K562 (cell line): Measurements from ENCODE around the gene MYRFL. TPM values are rescaled to one million over a fixed set of nuclear protein-coding genes. Genes with fewer than 3 reads are reported as not detected.

Experiments used
- ATAC-seq: fragments of 200-7000 bp; cut with Tn5 transposase; 3 replicates; pipeline ENCODE4 v1.9.1; 2020; ENCODE audit warnings: moderate library complexity
- BruUV-seq: library from RNA; stranded (reverse); fragments of 400-500 nt; replicated peaks from 2 replicates; lab custom pipeline; 2021; lab: Mats Ljungman, UMichigan
- CTCF ChIA-PET: fragments of 300-600 bp; formaldehyde crosslinking; extraction: SDS; loops from one replicate; lab custom pipeline; 2021; ENCODE audit warnings: low intra/inter-chr PET ratio; lab: Yijun Ruan, JAX
- POLR2A ChIA-PET: fragments of 300-600, 350-650 bp; sonication (Branson Sonifier 250); formaldehyde crosslinking; extraction: SDS; loops from one replicate; lab custom pipeline; 2021; ENCODE audit warnings: antibody characterized with exemption, inconsistent platforms; lab: Yijun Ruan, JAX
- DNase-seq, 4 experiments: peaks; one replicate each; pipeline versions ENCODE4 v3.0.0 to v3.0.0-alpha.2; 2011 to 2018; ENCODE audit warnings: low spot score in 3 of 4, mixed read lengths in 3 of 4; ENCODE audit errors: extremely low read depth in 1 of 4
- FAIRE-seq: peaks from 2 replicates; lab custom pipeline; 2011; peaks lifted over from hg19 to GRCh38; lab: Jason Lieb, UNC
- H2AFZ ChIP-seq: 2 replicates; pipeline ENCODE4 v1.6.0; 2011; ENCODE audit warnings: low read depth, low read length, control low read depth, inconsistent platforms
- H3K27ac ChIP-seq: fragments of 200-600 bp; 3 replicates; pipeline ENCODE4 v1.8.0; 2011; ENCODE audit warnings: low read depth, mild to moderate bottlenecking, control low read depth, inconsistent platforms, low read length, moderate library complexity, mixed read lengths; ENCODE audit errors: extremely low read depth
- H3K27me3 ChIP-seq, 2 experiments: fragments of 300-600 bp in 1 of 2; 2 replicates in 1 of 2; 3 replicates in 1 of 2; pipeline versions ENCODE4 v1.6.0 to v1.8.0; 2011; ENCODE audit warnings: inconsistent platforms in 2 of 2, low read length in 2 of 2, mild to moderate bottlenecking in 1 of 2, mixed read lengths in 1 of 2, moderate library complexity in 1 of 2; ENCODE audit not compliant: control insufficient read depth in 2 of 2, insufficient read depth in 2 of 2
- H3K36me3 ChIP-seq: fragments of 300-600 bp; 3 replicates; pipeline ENCODE4 v1.8.0; 2011; ENCODE audit warnings: mild to moderate bottlenecking, low read length, inconsistent platforms; ENCODE audit not compliant: control insufficient read depth, insufficient read depth
- H3K4me1 ChIP-seq, 2 experiments: fragments of 200-600 bp in 1 of 2; replicated peaks in 1 of 2; 2 replicates in 1 of 2; 3 replicates in 1 of 2; pipeline versions ENCODE4 v1.5.1 to v1.8.0; 2011; ENCODE audit warnings: inconsistent platforms in 2 of 2, low read length in 2 of 2, mild to moderate bottlenecking in 1 of 2, mixed read lengths in 1 of 2, moderate library complexity in 1 of 2; ENCODE audit not compliant: control insufficient read depth in 2 of 2, insufficient read depth in 2 of 2
- H3K4me2 ChIP-seq: 2 replicates; pipeline ENCODE4 v1.6.1; 2011; ENCODE audit warnings: low read length, control low read depth, inconsistent platforms, mixed read lengths; ENCODE audit not compliant: insufficient read depth
- H3K4me3 ChIP-seq: fragments of 200-600 bp; sonication (generic), shearing (Covaris generic); 2 replicates; pipeline ENCODE4 v1.5.1; 2016; ENCODE audit warnings: control low read depth, inconsistent platforms
- H3K79me2 ChIP-seq: fragments of 200-600 bp; 3 replicates; pipeline ENCODE4 v1.8.0; 2011; ENCODE audit warnings: low read length, inconsistent platforms; ENCODE audit not compliant: control insufficient read depth, insufficient read depth
- H3K9ac ChIP-seq, 2 experiments: 2 replicates each; pipeline versions ENCODE4 v1.6.0 to v1.6.1; 2011; ENCODE audit warnings: low read depth in 2 of 2, low read length in 2 of 2, control low read depth in 1 of 2, inconsistent platforms in 1 of 2, mild to moderate bottlenecking in 1 of 2, mixed read lengths in 1 of 2; ENCODE audit not compliant: insufficient read depth in 1 of 2
- H3K9me1 ChIP-seq: one replicate; pipeline ENCODE4 v1.6.0; 2011; ENCODE audit warnings: inconsistent platforms, mild to moderate bottlenecking, low read length, moderate library complexity; ENCODE audit not compliant: control insufficient read depth, insufficient read depth
- H3K9me3 ChIP-seq: replicated peaks from 2 replicates; pipeline ENCODE4 v1.5.1; 2011; ENCODE audit warnings: low read depth, low read length, inconsistent platforms; ENCODE audit not compliant: control insufficient read depth, insufficient read depth
- H4K20me1 ChIP-seq: replicated peaks from 2 replicates; pipeline ENCODE4 v1.6.1; 2011; ENCODE audit warnings: low read length, inconsistent platforms, mixed read lengths; ENCODE audit not compliant: control insufficient read depth, insufficient read depth
- ADNP ChIP-seq: fragments of 200-800 bp; sonication (Bioruptor generic); IDR thresholded peaks from 2 replicates; pipeline ENCODE4 v1.6.1; 2016; ENCODE audit warnings: missing genetic modification characterization, missing compliant biosample characterization
- ARID1B ChIP-seq: fragments of 450-650 bp; IDR thresholded peaks from 2 replicates; pipeline ENCODE4 v1.6.1; 2016; ENCODE audit warnings: antibody characterized with exemption, mild to moderate bottlenecking, inconsistent platforms
- BCL6 ChIP-seq: fragments of 250-450 bp; sonication (Bioruptor Pico); IDR thresholded peaks from 2 replicates; pipeline ENCODE4 v1.4.0; 2020
- E2F6 ChIP-seq, 2 experiments: IDR thresholded peaks; 2 replicates each; pipeline ENCODE4 v1.6.1; 2011; ENCODE audit warnings: borderline replicate concordance in 1 of 2, control low read depth in 1 of 2, low read depth in 1 of 2, low read length in 1 of 2, mild to moderate bottlenecking in 1 of 2, mixed read lengths in 1 of 2, moderate library complexity in 1 of 2; ENCODE audit not compliant: insufficient read depth in 1 of 2, insufficient read length in 1 of 2, poor library complexity in 1 of 2, severe bottlenecking in 1 of 2; ENCODE audit errors: extremely low read depth in 1 of 2
- MITF ChIP-seq: IDR thresholded peaks from 2 replicates; pipeline ENCODE4 v1.6.1; 2014; ENCODE audit warnings: antibody characterized with exemption
- MLX ChIP-seq, 2 experiments: fragments of 450-650 bp in 1 of 2; sonication (generic) in 1 of 2; formaldehyde crosslinking; conservative IDR thresholded peaks; 2 replicates each; pipeline versions ENCODE4 v1.4.0 to v1.8.1; 2020 to 2022; ENCODE audit warnings: mild to moderate bottlenecking in 1 of 2, missing genetic modification reagents in 1 of 2
- RFX7 ChIP-seq: fragments of 250-450 bp; sonication (Bioruptor Pico); IDR thresholded peaks from 2 replicates; pipeline ENCODE4 v1.5.1; 2021; ENCODE audit warnings: mild to moderate bottlenecking
- ZNF239 ChIP-seq: fragments of 250-450 bp; sonication (Bioruptor Pico); IDR thresholded peaks from 2 replicates; pipeline ENCODE4 v1.4.0; 2020; ENCODE audit warnings: mild to moderate bottlenecking
- ZNF277 ChIP-seq: fragments of 250-450 bp; sonication (Bioruptor Pico); IDR thresholded peaks from 2 replicates; pipeline ENCODE4 v1.8.0; 2022; ENCODE audit warnings: inconsistent platforms, mild to moderate bottlenecking, moderate library complexity, borderline replicate concordance
- ZNF354B ChIP-seq: fragments of 250-450 bp; sonication (Bioruptor Pico); IDR thresholded peaks from 2 replicates; pipeline ENCODE4 v1.4.0; 2020
- WGBS: fragments of 100-300 bp; shearing (Covaris generic); methylation state at CpG from one replicate; pipeline ENCODE4 v1.1.6; 2016; ENCODE audit warnings: low coverage, mixed read lengths; ENCODE audit not compliant: insufficient coverage; ENCODE audit errors: missing lambda C conversion rate; 5-methylcytosine and 5-hydroxymethylcytosine counted together
- in situ Hi-C: fragments of 300-500 bp; cut with MboI; formaldehyde crosslinking; loops from 4 replicates; pipeline ENCODE4 v1.15.0; 2018; ENCODE audit warnings: inconsistent platforms, mixed read lengths
- intact Hi-C: fragments of 100-400 bp; cut with micrococcal nuclease; formaldehyde crosslinking; loops from 2 replicates; pipeline ENCODE4 v1.14.2; 2022
- polyA plus RNA-seq, 8 experiments: library from polyadenylated mRNA; depleted of rRNA in 4 of 8; stranded (reverse) in 5 of 8; unstranded in 3 of 8; fragments of >200 nt; fragmentation: Nextera tagmentation in 2 of 8; fragmentation: Illumina TruSeq in 1 of 8; extraction: Ambion mirVana in 2 of 8; extraction: Trizol in 1 of 8; gene quantifications; 2 replicates each; pipeline versions ENCODE4 v1.2.1 to v1.2.3, GENCODE V29; 2011 to 2014; ENCODE audit warnings: inconsistent platforms in 1 of 8, missing spikeins in 1 of 8
- total RNA-seq, 7 experiments: library from RNA; depleted of rRNA in 6 of 7; stranded (reverse); fragments of >200 nt in 6 of 7; fragmentation: Illumina TruSeq in 2 of 7; extraction: Trizol in 2 of 7; gene quantifications; 2 replicates each; pipeline versions ENCODE4 v1.2.1 to v1.2.3, GENCODE V29; 2011 to 2021; ENCODE audit warnings: low replicate concordance in 1 of 7

The MYRFL gene
- total and polyA plus RNA-seq, 9 of the 15 experiments (the other 6 are each of a cell fraction or from before 2014, with no cell fraction given), result not detected

- H3K4me1 ChIP-seq, result no peaks in the 10 kb centered on the region
- FAIRE-seq (no peak), ATAC-seq (no peak), DNase-seq (no peak)
- intact Hi-C loops (no loop called here), in situ Hi-C loops (no loop called here)
- H3K4me3 ChIP-seq, result no peak overlapping the region
- no peaks in the 10 kb centered on the region for H3K36me3 ChIP-seq
- no peaks in the 10 kb centered on the region for H3K9me3 ChIP-seq
- 14% methylated on average over 2 of the region's 2 CpGs for WGBS
- H3K27ac ChIP-seq, result no peak overlapping the region
- POLR2A ChIA-PET, result interaction anchor here (1.5 kb wide), 1 partner anchor 9 kb away, joined by 3 read pairs; no protein-coding TSS in a partner anchor
- no peak overlapping the region for H3K9ac ChIP-seq
- peaks cover 0 to 2% of the 10 kb centered on the region in 2 experiments; a peak in 2 of 5 replicates for H3K27me3 ChIP-seq
- no peak overlapping the region for H2AFZ ChIP-seq
- no TSS peak for BruUV-seq
- H3K4me2 ChIP-seq, result no peak overlapping the region
- H3K9me1 ChIP-seq, result no peaks in the 10 kb centered on the region
- no peaks in the 10 kb centered on the region for H4K20me1 ChIP-seq
- no peaks in the 10 kb centered on the region for H3K79me2 ChIP-seq
- CTCF ChIA-PET, result no interaction called here
- TF ChIP-seq ZNF239 (CRISPR knock-in tag), result no peak
- no peak for TF ChIP-seq RFX7
- TF ChIP-seq BCL6 (CRISPR knock-in tag), result no peak
- TF ChIP-seq ARID1B, result no peak
- no peak for TF ChIP-seq ZNF354B (CRISPR knock-in tag)
- TF ChIP-seq E2F6 (IDR thresholded peaks at IDR 0.05; ENCODE audit: borderline replicate concordance in 1 of 2, extremely low read depth in 1 of 2, insufficient read depth in 1 of 2, insufficient read length in 1 of 2, low read depth in 1 of 2, low read length in 1 of 2, poor library complexity in 1 of 2, severe bottlenecking in 1 of 2), result no peak
- TF ChIP-seq MLX (CRISPR knock-in tag; conservative IDR thresholded peaks at IDR 0.05), result no peak
- TF ChIP-seq ADNP (tag), result no peak
- TF ChIP-seq ZNF277 (CRISPR knock-in tag), result no peak
- no peak for TF ChIP-seq MITF
Measured at GRCh38 chr12:69929125-69929524, 104.1 kb downstream of the MYRFL start.
